Muscle layer of duodenum (tissue), 2 donors: ENCODE data around the gene MICAL2.

ENCODE experiments used
- H3K27ac ChIP-seq: one replicate; pipeline ENCODE4 v1.7.0; 2013; ENCODE audit warnings: mild to moderate bottlenecking, low read length
- H3K27me3 ChIP-seq: one replicate; pipeline ENCODE4 v1.7.0; 2013; ENCODE audit warnings: low read depth, mild to moderate bottlenecking, control low read depth, low read length
- H3K36me3 ChIP-seq, 2 donors: one replicate each; pipeline ENCODE4 v1.7.0; 2013; ENCODE audit warnings: low read length in 2 of 2, control low read depth in 1 of 2, mild to moderate bottlenecking in 1 of 2; ENCODE audit not compliant: insufficient read depth in 2 of 2, control insufficient read depth in 1 of 2
- H3K4me1 ChIP-seq, 2 donors: one replicate each; pipeline ENCODE4 v1.7.0; 2013; ENCODE audit warnings: low read length in 2 of 2, mild to moderate bottlenecking in 2 of 2, control low read depth in 1 of 2, moderate library complexity in 1 of 2; ENCODE audit not compliant: insufficient read depth in 2 of 2, control insufficient read depth in 1 of 2
- H3K4me3 ChIP-seq, 2 donors: one replicate each; pipeline ENCODE4 v1.7.0; 2013; ENCODE audit warnings: low read length in 2 of 2, low read depth in 1 of 2, mild to moderate bottlenecking in 1 of 2
- H3K9me3 ChIP-seq, 2 donors: one replicate each; pipeline ENCODE4 v1.7.0; 2013; ENCODE audit warnings: low read length in 2 of 2, control low read depth in 1 of 2, mild to moderate bottlenecking in 1 of 2; ENCODE audit not compliant: control insufficient read depth in 1 of 2
- donor health status: healthy.

Gene MICAL2

DNA sequence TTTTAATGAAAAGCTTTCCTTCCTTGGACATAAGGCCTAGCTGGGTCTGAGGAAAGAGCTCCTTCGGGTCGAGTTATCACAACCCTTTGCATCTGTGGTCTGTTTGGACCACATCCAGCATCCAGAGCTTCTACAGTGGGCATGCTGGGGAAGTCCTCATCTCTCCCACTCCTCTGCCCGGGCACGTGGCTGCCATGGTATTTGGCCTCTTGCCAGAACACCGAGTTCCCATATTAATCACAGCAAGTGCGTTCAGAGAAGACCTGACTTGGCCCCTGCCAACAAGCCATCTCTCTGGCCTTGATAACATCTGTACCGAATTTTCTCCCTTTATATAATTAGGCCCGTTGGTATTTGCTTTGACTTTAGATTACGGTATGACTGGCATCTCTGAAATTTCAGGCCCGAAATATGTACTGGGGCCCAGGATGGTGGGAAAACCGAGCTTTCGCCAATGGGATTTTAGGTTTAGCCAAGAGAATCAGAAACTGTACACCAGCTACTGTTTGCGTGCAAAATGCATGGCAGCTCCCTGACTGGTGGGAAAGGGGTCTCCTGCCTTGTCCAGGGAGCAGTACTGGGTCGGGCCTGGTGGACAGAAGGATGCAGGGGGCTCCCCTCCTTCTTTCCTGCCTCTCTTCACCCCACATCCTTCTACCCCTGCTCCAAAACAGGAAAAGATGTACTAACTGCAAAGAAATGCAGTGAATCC, 90.0 kb downstream of the MICAL2 start:
- peaks cover 5 to 25% of the 10 kb centered on the region in 2 donors for H3K4me1 ChIP-seq
- no peaks in the 10 kb centered on the region for H3K9me3 ChIP-seq
- no peak overlapping the region for H3K4me3 ChIP-seq
- no peak overlapping the region for H3K27ac ChIP-seq
- H3K36me3 ChIP-seq, result peaks cover 5 to 6% of the 10 kb centered on the region in 2 donors
- H3K27me3 ChIP-seq, result no peaks in the 10 kb centered on the region

DNA sequence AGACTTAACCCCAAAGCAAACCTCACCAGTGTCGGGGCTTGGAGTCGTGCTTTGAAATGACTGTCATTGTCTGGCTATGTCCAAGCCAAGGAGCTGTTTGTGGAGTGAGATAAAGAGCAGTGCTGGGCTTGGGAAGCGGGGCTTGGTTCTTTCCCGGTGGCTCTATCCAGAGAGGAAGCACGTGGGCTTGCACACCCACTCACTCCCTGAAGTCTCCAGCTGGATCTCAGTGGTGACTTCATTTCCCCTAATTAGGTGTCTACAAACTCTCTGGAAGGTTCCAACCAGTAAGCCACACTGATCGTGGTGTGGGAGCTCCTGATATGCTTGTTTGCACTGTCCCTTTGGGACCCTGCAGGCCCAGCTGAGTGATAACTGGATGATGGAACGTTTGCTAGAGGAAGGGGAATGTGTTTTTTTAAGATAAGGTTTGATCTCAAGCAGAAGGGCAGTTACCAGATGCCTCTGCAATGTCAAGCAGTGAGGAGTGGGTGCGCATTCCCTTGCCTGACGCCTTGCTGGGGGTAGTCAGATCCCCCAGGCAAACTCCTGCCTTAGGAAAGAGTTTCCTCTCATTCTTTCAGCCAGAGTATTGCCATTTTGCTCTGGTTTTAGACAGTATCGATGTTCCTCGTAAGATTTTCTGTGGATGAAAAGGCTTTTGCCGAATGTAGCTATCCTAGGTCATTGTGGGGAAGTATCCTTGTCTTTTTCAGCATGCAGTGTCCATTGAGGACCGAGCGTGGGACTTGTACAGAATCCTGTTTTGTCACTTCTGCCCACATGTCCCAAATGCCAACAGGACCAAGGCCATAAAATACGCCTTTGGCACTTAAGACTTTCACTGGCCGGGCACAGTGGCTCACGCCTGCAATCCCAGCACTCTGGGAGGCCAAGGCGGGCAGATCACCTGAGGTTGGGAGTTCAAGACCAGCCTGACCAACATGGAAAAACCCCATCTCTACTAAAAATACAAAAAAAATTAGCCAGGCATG, 90.9 kb downstream of the MICAL2 start:
- H3K27ac ChIP-seq, result no peak overlapping the region
- no peaks in the 10 kb centered on the region for H3K9me3 ChIP-seq
- peaks cover 5 to 6% of the 10 kb centered on the region in 2 donors for H3K36me3 ChIP-seq
- no peak overlapping the region for H3K4me3 ChIP-seq
- H3K27me3 ChIP-seq, result no peaks in the 10 kb centered on the region
- H3K4me1 ChIP-seq, result peaks cover 5 to 24% of the 10 kb centered on the region in 2 donors

DNA sequence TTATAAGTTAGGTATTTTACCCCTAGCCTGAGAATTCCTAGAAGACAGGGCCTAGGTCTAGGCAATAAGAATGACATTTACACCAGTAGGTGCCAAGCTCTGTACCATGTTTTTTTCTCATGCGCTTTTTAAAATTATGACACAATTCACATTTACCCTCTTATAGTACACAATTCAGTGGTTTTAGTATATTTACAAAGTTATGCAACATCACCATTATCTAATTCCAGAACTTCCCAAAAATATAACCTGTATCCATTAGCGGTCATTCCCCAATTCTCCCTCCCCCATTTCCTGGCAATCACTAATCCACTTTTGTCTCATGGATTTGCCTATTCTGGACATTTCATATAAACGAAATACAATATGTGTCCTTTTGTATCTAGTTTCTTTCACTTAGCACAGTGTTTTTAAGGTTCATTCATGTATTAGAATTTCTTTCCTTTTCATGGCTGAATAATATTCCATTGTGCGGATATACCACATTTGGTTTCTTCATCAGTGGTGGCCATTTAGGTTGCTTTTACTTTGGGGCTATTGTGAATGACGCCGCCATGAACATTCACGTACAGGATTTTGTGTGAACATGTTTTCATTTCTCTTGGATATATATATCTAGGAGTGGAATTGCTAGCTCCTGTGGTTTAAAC, 92.4 kb downstream of the MICAL2 start:
- H3K4me1 ChIP-seq, result peaks cover 5 to 19% of the 10 kb centered on the region in 2 donors
- no peaks in the 10 kb centered on the region for H3K9me3 ChIP-seq
- H3K4me3 ChIP-seq, result no peak overlapping the region
- H3K27ac ChIP-seq, result no peak overlapping the region
- no peaks in the 10 kb centered on the region for H3K27me3 ChIP-seq
- H3K36me3 ChIP-seq, result peaks cover 6 to 7% of the 10 kb centered on the region in 2 donors

DNA sequence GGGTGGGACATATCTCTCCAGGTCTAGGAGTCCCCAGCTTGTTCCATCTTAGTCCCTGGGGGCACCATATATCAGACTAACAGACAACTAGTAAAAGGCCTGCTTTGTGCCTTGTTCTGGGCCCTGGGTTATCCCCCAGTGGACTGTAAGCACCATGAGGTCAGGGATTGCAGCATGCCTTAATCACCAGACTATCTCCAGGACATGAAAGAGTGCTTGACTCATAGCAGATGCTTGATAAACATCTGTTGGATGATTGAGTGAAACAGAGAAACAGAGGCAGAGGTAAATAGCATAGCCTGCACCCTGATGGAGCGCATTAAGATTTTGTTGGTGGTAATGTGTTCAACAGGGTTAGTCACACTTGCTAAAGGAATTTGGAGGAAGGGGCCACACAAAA, 94.1 kb downstream of the MICAL2 start:
- no peak overlapping the region for H3K4me3 ChIP-seq
- H3K4me1 ChIP-seq, result peaks cover 5 to 21% of the 10 kb centered on the region in 2 donors
- H3K27ac ChIP-seq, result no peak overlapping the region
- no peaks in the 10 kb centered on the region for H3K9me3 ChIP-seq
- H3K36me3 ChIP-seq, result peaks cover 10 to 23% of the 10 kb centered on the region in 2 donors
- H3K27me3 ChIP-seq, result no peaks in the 10 kb centered on the region

DNA sequence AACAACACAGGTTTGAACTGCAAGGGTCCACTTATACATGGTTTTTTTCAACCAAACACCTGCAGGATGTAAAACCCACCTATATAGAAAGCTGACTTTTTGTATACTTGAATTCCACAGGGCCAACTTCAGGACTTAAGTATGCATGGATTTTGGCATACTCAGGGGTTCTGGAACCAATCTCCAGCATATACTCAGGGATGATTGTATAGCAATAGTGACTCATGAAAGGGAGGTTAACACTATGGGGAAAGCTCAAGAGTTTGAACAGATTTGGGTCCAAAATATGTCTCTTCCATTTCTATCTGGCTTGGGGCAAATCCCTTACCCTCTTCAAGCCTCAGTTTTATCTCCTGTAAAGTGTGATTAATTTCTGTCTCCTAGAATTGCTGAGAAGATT, 94.9 kb downstream of the MICAL2 start:
- Histone ChIP-seq H3K4me3 (no peak overlapping the region), H3K27ac (no peak overlapping the region), H3K36me3 (peaks cover 11 to 25% of the 10 kb centered on the region in 2 donors), H3K27me3 (no peaks in the 10 kb centered on the region), H3K4me1 (peaks cover 5 to 18% of the 10 kb centered on the region in 2 donors), H3K9me3 (no peaks in the 10 kb centered on the region)

DNA sequence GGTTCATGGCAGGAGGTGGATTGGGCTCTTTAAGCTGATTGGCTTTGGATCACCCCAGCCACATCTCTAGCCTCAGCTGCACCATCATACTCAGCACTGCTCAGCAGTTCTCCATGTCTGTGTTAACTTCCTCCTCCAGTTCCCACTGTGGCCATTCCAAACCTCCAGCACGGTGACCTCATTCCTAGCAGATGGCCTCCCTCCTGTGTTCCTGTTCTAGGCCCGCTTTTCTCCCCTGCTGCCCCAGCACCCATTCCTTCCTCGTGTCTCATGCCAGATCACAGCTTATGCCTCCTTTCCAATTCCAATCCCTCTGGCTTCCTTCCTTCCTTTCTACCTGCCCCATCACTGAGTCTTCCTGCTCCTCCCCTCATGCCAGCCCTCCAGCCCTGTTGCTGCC, 96.1 kb downstream of the MICAL2 start:
- peaks cover 0 to 9% of the 10 kb centered on the region in 2 donors for H3K4me1 ChIP-seq
- no peak overlapping the region for H3K27ac ChIP-seq
- no peaks in the 10 kb centered on the region for H3K27me3 ChIP-seq
- peaks cover 11 to 25% of the 10 kb centered on the region in 2 donors for H3K36me3 ChIP-seq
- no peak overlapping the region for H3K4me3 ChIP-seq
- no peaks in the 10 kb centered on the region for H3K9me3 ChIP-seq

DNA sequence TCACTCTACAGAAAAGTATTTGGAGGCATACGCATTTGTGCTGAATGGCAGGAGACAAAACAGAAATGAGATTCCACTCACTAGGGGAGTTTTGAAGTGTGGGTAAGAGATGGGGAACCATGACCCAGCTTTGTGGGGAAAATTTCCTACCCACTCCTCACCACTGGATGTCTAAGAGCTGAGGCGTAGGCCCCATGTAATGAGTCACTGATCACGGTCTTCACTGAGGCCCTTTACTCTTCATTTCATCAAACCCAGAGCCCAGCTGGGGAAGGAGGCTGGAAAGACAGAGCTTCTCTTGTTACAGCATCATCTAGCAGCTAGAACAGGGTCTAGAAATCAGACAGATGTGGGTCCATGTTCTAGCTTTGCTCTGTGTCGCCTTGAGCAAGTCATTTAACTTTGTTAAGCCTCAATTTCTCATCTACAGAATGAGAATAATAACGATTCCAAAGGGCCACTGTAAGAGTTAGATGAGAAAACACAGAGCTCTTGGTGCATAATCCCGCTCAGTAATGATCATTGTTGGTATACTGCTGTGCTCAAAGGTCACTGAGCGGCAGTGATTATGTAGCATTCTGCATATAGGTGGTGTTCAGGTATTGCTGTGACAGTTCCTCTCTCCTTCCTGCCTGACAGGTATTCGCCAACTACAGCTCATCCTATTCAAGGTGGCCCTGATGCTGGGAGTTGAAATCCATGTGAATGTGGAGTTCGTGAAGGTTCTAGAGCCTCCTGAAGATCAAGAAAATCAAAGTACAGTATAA, 97.2 kb downstream of the MICAL2 start:
- peaks cover 0 to 9% of the 10 kb centered on the region in 2 donors for H3K4me1 ChIP-seq
- no peak overlapping the region for H3K4me3 ChIP-seq
- H3K27ac ChIP-seq, result no peak overlapping the region
- no peaks in the 10 kb centered on the region for H3K27me3 ChIP-seq
- no peaks in the 10 kb centered on the region for H3K9me3 ChIP-seq
- peaks cover 11 to 25% of the 10 kb centered on the region in 2 donors for H3K36me3 ChIP-seq

DNA sequence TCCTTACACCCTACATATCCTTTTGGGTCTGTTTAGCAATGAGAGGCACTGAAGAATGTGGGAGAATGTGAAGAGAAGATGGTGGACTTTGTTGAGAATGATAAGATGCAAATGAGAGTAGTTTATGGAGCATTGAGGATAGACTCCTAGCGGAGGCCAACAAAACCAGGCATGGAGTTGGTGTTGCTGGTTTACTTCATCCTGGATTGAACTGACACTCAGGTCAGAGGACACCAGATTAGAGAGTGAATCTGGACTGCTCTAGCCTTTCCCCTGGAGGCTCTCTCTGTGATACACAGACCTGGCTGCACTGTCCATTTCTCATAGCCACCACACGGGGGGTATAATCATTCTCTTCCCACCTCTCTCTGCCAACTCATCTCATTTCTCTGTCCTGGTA, 98.7 kb downstream of the MICAL2 start:
- Histone ChIP-seq H3K4me1 (peaks cover 0 to 9% of the 10 kb centered on the region in 2 donors), H3K36me3 (peaks cover 23 to 36% of the 10 kb centered on the region in 2 donors), H3K9me3 (no peaks in the 10 kb centered on the region), H3K27ac (peak overlapping the region; percentile 34), H3K4me3 (no peak overlapping the region), H3K27me3 (no peaks in the 10 kb centered on the region)

DNA sequence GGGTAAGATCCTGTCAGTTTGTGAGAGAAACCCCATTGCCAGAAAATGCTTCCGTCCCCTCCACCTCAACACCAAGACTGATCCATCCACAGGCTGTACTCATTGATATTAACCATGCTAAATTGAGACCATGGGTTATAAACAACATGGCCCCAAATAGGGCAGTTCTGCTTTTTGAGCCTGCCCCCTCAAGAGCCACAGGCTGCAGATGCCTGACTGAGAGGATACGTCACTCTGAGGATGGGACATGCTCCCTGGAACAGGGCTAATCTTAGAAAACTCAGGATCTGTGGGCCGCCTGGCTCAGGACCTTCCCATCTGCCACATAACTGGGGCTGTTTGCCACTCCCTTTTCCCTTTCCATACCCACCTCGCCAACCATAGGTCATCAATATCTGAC, 99.8 kb downstream of the MICAL2 start:
- peak overlapping the region; percentile 56 for H3K27ac ChIP-seq
- no peaks in the 10 kb centered on the region for H3K9me3 ChIP-seq
- H3K4me1 ChIP-seq, result peaks cover 0 to 7% of the 10 kb centered on the region in 2 donors
- no peak overlapping the region for H3K4me3 ChIP-seq
- H3K36me3 ChIP-seq, result peaks cover 26 to 33% of the 10 kb centered on the region in 2 donors
- H3K27me3 ChIP-seq, result no peaks in the 10 kb centered on the region

DNA sequence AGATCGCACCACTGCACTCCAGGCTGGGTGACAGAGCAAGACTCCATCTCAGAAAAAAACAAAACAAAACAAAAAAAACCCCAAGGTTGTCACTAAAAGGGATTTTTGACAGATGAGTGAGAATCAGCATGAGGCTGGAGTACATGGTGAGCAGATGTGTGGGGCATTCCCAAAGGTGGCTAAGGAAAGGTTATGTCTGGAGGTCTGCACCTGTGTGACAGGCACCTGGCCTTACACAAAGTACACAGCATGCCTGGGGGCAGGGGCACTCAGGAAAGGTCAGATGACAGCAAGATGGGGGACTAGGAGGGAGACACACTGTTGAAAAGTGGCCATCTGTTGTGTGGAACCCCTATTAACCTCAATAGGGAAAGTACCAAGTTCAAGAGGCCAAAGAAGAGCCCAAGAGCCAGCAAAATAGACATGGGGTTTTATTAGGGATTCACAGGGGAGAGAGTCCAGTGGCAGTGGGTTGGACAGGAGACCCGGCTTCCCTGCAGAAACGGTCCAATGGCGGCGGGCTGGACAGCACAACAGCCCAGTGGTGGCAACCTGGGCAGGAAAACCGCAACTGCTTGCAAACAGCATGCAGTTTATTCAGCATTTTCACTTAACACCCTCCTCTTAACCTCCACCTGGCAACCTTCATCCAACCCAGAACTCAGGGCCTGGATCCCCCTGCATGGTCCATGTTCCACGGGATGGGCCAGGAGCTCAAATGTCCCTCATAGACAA, 101.1 kb downstream of the MICAL2 start:
- peaks cover 26 to 33% of the 10 kb centered on the region in 2 donors for H3K36me3 ChIP-seq
- H3K9me3 ChIP-seq, result no peaks in the 10 kb centered on the region
- no peaks in the 10 kb centered on the region for H3K27me3 ChIP-seq
- H3K4me3 ChIP-seq, result no peak overlapping the region
- no peak overlapping the region for H3K27ac ChIP-seq
- H3K4me1 ChIP-seq, result peaks cover 7% of the 10 kb centered on the region in 2 donors
